NCI-H2196 (cell line): ENCODE results near the gene TGM6.

Source experiments
- DNase-seq: peaks from one replicate; lab custom pipeline; 2025; ENCODE audit not compliant: unreplicated experiment; lab: John Stamatoyannopoulos, UW

Gene TGM6

GRCh38 chr20:2451939-2452732 lies 71.4 kb downstream of the TGM6 start:
- peak; percentile 77 for DNase-seq

DNA sequence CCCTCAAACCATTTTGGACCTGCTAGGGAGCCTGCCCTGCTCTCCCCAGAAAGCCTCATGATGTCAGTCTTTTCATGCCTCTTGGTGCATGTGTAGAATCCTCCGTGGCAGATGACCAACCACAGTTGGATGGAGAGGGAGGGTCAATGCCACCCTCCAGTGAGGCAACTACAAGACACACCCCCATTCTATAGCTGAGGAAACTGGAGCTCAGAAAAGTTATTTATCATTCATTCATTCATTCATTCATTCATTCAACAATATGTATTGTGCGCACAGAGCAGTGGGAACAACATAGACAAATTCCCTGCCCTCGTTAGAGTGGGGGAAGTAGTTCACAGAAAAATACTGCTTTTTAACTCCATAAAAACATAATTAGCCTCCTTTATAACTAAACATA lies 73.1 kb downstream of the TGM6 start:
- DNase-seq, result no peak

DNA sequence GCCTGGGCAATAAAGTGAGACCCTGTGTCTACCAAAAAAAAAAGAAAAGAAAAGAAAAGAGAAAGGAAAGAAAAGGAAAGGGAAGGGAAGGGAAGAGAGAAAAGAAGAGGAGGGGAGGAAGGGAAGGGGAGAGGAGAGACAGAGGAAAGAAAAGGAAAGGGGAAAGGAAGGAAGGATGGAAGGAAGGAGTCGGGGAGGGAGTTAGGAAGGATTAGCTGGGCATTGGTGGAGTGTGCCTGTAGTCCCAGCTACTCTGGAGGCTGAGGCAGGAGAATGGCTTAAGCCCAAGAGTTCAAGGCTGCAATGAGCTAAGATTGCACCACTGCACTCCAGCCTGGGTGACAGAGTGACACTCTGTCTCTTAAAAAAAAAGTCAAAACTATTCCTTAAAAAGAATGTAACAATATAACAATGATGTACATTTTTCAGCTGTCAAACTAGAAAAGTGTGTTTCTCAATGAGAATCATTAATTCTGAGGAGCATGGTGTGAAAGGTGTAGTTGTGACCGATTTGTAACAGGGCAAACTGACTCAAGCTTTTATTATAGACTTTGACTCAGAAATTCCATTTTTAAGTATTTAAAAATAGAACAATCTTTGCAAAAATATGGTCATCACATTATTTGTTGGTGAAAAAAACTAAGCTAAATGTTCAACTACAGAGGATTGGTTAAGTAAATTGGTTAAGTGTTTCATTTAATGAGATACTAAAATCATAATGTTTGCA lies 75.2 kb downstream of the TGM6 start:
- no peak for DNase-seq

- no peak for DNase-seq
These were observed 78.3 kb downstream of the TGM6 start for GRCh38 chr20:2458919-2459499.

- no peak for DNase-seq
These were observed 79.5 kb downstream of the TGM6 start for GRCh38 chr20:2459981-2460751.

DNA sequence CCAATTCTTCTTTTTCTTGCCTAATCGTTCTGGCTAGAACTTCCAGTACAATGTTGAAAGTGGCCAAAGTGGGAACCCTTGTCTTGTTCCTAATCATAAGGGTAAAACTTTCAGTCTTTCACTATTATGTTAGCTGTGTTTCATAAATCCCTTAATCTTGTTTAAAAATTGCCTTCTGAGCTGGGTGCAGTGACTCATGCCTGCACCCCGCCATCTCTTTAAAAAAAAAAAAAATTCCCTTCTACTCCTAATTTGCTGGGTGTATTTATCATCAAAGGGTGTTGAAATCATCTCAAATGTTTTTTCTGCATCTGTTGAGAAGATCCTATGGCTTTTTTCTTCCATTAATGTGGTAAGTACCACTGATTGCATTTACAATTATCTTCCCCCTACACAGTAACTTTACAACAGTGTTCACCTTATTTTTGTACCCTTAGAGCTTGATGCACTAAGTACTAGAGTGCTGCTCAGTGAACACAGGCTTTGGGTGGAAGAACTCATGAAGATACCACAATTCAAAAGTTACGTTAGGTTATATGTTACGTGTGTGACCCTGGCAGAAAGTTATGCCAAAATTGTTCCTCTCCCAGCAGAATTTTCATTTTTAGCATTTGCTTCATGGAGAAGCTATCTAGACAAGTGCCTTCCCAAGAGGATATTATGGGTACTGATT lies 80.2 kb downstream of the TGM6 start:
- no peak for DNase-seq

- DNase-seq, result no peak
These were observed 81.8 kb downstream of the TGM6 start for GRCh38 chr20:2462484-2462883.

DNA sequence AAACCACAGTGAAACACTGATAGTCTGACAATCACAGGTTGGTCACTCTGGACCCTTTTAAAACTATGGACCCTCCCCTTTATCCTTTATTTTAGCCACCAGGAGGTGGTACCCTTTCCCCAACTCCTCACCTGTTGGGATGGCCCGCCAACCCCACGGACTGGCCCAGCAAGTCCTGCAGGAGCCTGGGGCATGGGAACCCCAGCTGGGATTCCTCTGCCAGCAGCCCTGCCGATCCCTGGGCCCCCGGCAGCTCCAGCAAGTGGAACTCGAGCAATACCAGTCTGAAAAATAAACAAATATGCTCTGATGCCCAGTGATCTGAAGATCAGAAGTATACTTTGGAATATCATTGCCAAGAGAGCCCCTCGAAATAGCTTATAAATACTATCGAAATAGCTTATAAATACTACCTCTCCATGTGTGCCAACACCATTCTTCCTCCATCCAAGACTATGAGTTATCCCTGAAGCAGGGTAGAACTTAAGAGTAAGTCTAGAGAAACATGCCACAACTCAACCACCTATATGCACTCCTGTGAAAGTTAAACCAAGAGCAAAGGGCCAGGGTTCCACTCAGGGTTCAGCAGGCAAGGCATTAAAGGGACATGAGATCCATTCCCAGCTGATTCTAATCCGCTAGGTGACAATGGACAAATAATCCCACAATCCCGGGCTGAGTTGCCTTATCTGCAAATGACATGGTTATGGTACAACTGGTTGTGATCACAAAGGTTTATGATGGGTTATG lies 83.1 kb downstream of the TGM6 start:
- no peak for DNase-seq

DNA sequence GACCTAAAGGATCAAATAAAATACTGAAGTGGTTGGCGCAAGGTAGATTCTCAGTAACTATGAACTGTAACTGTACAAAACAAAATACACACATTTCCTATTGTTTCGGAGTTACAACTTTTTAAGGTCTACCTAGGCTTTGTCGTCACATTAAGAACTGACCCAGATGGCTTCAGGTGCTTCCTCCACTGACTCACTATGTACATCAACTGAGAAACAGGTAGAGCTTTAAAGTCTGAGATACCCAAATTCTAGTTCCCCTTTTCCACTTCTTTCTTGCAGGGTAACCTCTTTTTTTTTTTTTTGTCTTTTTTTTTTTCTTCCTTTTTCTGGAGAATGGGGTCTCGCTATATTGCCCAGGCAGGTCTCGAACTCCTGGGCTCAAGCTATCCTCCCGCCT lies 84.4 kb downstream of the TGM6 start:
- no peak for DNase-seq

DNA sequence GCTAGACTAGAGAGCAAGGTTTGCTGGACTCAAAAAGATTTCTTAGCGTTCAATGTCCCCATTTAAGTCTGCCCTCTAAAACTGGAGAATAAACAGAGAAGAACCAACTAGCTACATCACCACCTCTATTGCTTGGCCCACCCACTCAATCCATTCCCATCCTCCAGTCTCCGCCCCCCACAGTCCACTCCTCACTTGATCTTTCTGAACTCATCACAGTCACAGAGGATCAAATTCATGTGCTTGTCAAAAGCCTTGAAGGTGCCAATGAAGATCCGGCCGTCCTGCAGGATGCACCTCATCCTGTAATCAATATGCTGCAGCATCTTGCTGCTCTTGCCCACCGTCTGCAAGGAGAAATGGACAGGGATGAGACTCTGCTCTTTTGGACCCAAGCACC lies 86.7 kb downstream of the TGM6 start:
- DNase-seq, result no peak

DNA sequence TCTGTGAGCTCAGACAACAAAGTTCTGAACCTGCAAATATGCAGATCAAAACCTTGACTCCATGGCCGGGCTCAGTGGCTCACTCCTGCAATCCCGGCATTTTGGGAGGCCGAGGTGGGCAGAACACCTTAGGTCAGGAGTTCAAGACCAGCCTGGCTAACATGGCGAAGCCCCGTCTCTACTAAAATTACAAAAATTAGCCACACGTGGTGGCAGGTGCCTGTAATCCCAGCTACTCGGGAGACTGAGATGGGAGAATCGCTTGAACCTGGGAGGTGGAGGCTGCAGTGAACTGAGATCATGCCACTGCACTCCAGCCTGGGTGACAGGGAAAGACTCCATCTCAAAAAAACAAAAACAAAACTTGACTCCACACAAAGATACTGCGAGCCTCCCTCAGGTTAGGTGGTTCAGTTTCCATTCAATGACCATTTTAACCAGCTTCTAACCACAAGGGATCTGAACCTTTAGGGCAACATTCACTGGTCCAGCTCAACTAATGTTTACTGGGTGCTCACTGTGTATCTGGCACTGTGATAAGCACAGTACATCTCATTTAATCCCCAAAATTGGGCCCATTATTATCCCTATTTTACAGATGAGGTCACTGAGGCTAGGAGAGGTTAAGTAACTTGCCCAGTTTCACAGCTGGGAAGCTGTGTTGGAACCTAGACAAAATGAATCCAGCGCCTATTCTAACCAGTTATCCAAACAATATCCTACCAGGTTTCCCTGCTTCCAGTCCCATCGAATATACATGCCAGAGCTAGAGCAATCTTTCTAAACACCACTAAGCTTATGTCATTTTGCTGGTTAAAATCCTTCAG lies 88.1 kb downstream of the TGM6 start:
- no peak for DNase-seq

GRCh38 chr20:2469991-2470422 lies 89.3 kb downstream of the TGM6 start:
- DNase-seq, result peak; percentile 27

- peak; percentile 97 for DNase-seq
These were observed 89.9 kb downstream of the TGM6 start, which contains the start of gene SNRPB for GRCh38 chr20:2470423-2471193. Gene SNRPB, minus strand, starts transcription at chr20:2470789. Its CDS starts 99 bp downstream, at chr20:2470690.

DNA sequence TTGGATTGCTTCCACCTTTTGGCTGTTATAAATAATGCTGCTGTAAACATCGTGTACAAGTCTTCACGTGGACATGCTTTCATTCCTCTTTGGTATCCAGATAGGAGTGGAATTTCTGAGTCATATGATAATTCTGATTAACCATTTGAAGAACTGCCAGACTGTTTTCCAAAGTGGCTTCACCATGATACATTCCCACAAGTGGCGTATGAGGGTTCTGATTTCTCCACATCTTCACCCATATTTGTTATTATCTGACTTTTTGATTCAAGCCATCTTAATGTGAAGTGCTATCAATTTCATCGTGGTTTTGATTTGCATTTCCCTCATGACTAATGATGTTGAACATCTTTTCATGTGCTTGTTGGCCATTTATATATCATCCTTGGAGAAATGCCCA lies 92.8 kb downstream of the TGM6 start:
- DNase-seq, result peak; percentile 35

GRCh38 chr20:2475850-2476741 lies 95.4 kb downstream of the TGM6 start:
- DNase-seq, result no peak

GRCh38 chr20:2476742-2477615 lies 96.3 kb downstream of the TGM6 start:
- DNase-seq, result no peak
